CD4-positive, CD25-positive, alpha-beta regulatory T cell (primary cell): ENCODE results near the gene LDOC1. TPM values are rescaled to one million over a fixed set of nuclear protein-coding genes. Genes with fewer than 3 reads are reported as not detected.

ENCODE experiments used
- ATAC-seq, 2 donors: fragments of 150-1000 bp; cut with Tn5 transposase; one replicate each; pipeline ENCODE4 v1.10.0; 2021; ENCODE audit warnings: low read depth in 2 of 2, moderate number of reproducible peaks in 2 of 2, moderate library complexity in 1 of 2
- DNase-seq, 3 donors: peaks; one replicate each; pipeline versions ENCODE4 v3.0.0 to v3.0.0-alpha.2; 2012 to 2022; ENCODE audit warnings: mixed read lengths in 1 of 3
- H3K27ac ChIP-seq: one replicate; pipeline ENCODE4 v1.7.0; 2013; ENCODE audit warnings: mild to moderate bottlenecking, low read length; ENCODE audit not compliant: insufficient read depth, poor library complexity, severe bottlenecking
- H3K27me3 ChIP-seq: one replicate; pipeline ENCODE4 v1.7.0; 2013; ENCODE audit warnings: low read length; ENCODE audit not compliant: control insufficient read depth, insufficient read depth
- H3K36me3 ChIP-seq: one replicate; pipeline ENCODE4 v1.7.0; 2013; ENCODE audit warnings: mild to moderate bottlenecking, low read length, moderate library complexity; ENCODE audit not compliant: control insufficient read depth, insufficient read depth
- H3K4me1 ChIP-seq: 2 replicates; pipeline ENCODE4 v1.7.0; 2013; ENCODE audit warnings: mild to moderate bottlenecking, low read length; ENCODE audit not compliant: insufficient read depth, control insufficient read depth, poor library complexity, severe bottlenecking
- H3K4me3 ChIP-seq: one replicate; pipeline ENCODE4 v1.7.0; 2013; ENCODE audit warnings: low read depth, mild to moderate bottlenecking, low read length, moderate library complexity
- H3K9me3 ChIP-seq, 2 experiments: 1 replicate in 1 of 2; 2 replicates in 1 of 2; pipeline ENCODE4 v1.7.0; 2013; ENCODE audit warnings: low read length in 2 of 2, mild to moderate bottlenecking in 1 of 2, moderate library complexity in 1 of 2; ENCODE audit not compliant: control insufficient read depth in 2 of 2
- H3K27ac Mint-ChIP-seq, 3 donors: one replicate each; pipeline ENCODE4 v1.8.0; 2020 to 2022; ENCODE audit warnings: mild to moderate bottlenecking in 3 of 3, mixed read lengths in 3 of 3, moderate library complexity in 2 of 3
- H3K27me3 Mint-ChIP-seq: one replicate; pipeline ENCODE4 v1.8.0; 2022; ENCODE audit warnings: mild to moderate bottlenecking, mixed read lengths
- H3K36me3 Mint-ChIP-seq: one replicate; pipeline ENCODE4 v1.8.0; 2020; ENCODE audit warnings: mixed read lengths
- H3K4me1 Mint-ChIP-seq, 4 donors: one replicate each; pipeline ENCODE4 v1.8.0; 2020 to 2022; ENCODE audit warnings: mixed read lengths in 4 of 4, mild to moderate bottlenecking in 1 of 4
- H3K4me3 Mint-ChIP-seq, 4 donors: one replicate each; pipeline ENCODE4 v1.8.0; 2020 to 2022; ENCODE audit warnings: mild to moderate bottlenecking in 4 of 4, mixed read lengths in 4 of 4, moderate library complexity in 3 of 4
- H3K9me3 Mint-ChIP-seq, 7 donors: one replicate each; pipeline ENCODE4 v1.8.0; 2020 to 2022; ENCODE audit warnings: mixed read lengths in 7 of 7, mild to moderate bottlenecking in 3 of 7, moderate library complexity in 2 of 7
- polyA plus RNA-seq, 4 donors: library from polyadenylated mRNA; unstranded; fragments of 300-500 nt; fragmentation: Illumina TruSeq; gene quantifications; one replicate each; pipeline ENCODE4 v1.2.3, GENCODE V29; 2021
- total RNA-seq: library from RNA; stranded (reverse); gene quantifications from one replicate; pipeline ENCODE4 v1.2.3, GENCODE V29; 2022

The LDOC1 gene
- total and polyA plus RNA-seq, 5 donors from 2014 or later, result 2.5 to 25.5 (median 18.0) TPM

- no peak overlapping the region for H3K27ac Mint-ChIP-seq
- H3K4me3 Mint-ChIP-seq, result no peak overlapping the region
Observed at GRCh38 chrX:141127146-141127545, 49.8 kb downstream of the LDOC1 start.

More at GRCh38 chrX:141127146-141127545, 49.8 kb downstream of the LDOC1 start:
- no peak overlapping the region for H3K4me3 ChIP-seq
- no peaks in the 10 kb centered on the region for H3K27me3 Mint-ChIP-seq
- no peaks in the 10 kb centered on the region for H3K4me1 ChIP-seq
- H3K9me3 Mint-ChIP-seq, result peaks cover 0 to 3% (median 0%) of the 10 kb centered on the region in 7 donors
- H3K9me3 ChIP-seq, result peaks cover 0 to 2% of the 10 kb centered on the region in 2 experiments
- no peak for DNase-seq
- no peaks in the 10 kb centered on the region for H3K36me3 ChIP-seq
- H3K36me3 Mint-ChIP-seq, result no peaks in the 10 kb centered on the region
- no peak overlapping the region for H3K27ac ChIP-seq
- no peak for ATAC-seq
- no peaks in the 10 kb centered on the region for H3K4me1 Mint-ChIP-seq
- H3K27me3 ChIP-seq, result no peaks in the 10 kb centered on the region

Other genes with a start within 250 kb of the LDOC1 start
- gene SPANXB1, start 174.5 kb downstream of the LDOC1 start, total RNA-seq, result not detected
- gene SPANXB1, start 174.5 kb downstream of the LDOC1 start, polyA plus RNA-seq, result not detected
- gene SPANXC, start 65.4 kb upstream of the LDOC1 start, total RNA-seq, result not detected
- gene SPANXC, start 65.4 kb upstream of the LDOC1 start, polyA plus RNA-seq, result not detected